ENCODE measurements around the gene CETN3. TPM values are rescaled to one million over a fixed set of nuclear protein-coding genes. Genes with fewer than 3 reads are reported as not detected.

CETN3 gene
- total and polyA plus RNA-seq, 2 experiments from 2014 or later, result 22.1 to 107 TPM

GRCh38 chr5:90418214-90418613, 8.7 kb upstream of the CETN3 start (continued):
- no peak for TF ChIP-seq EZH2phosphoT487 (IDR thresholded peaks at IDR 0.05; ENCODE audit: unreplicated experiment)
- TF ChIP-seq CREB1 (CRISPR knock-in tag; IDR thresholded peaks at IDR 0.05; ENCODE audit: low read depth), result no peak
- no peak for TF ChIP-seq ZNF331 (CRISPR knock-in tag; IDR thresholded peaks at IDR 0.05; ENCODE audit: low read depth)
- no peak for TF ChIP-seq EZH2 (IDR thresholded peaks at IDR 0.05; ENCODE audit: low read depth, unreplicated experiment)
- TF ChIP-seq REST (IDR thresholded peaks at IDR 0.05; ENCODE audit: unreplicated experiment), result no peak
- no peak for TF ChIP-seq JUNB (IDR thresholded peaks at IDR 0.05; ENCODE audit: unreplicated experiment)
- TF ChIP-seq STAT1 (IDR thresholded peaks at IDR 0.05; ENCODE audit: unreplicated experiment), result no peak
- TF ChIP-seq, protein P1, sequence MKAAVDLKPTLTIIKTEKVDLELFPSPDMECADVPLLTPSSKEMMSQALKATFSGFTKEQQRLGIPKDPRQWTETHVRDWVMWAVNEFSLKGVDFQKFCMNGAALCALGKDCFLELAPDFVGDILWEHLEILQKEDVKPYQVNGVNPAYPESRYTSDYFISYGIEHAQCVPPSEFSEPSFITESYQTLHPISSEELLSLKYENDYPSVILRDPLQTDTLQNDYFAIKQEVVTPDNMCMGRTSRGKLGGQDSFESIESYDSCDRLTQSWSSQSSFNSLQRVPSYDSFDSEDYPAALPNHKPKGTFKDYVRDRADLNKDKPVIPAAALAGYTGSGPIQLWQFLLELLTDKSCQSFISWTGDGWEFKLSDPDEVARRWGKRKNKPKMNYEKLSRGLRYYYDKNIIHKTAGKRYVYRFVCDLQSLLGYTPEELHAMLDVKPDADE (IDR thresholded peaks at IDR 0.05), result no peak
- no peak for TF ChIP-seq CTCF (conservative IDR thresholded peaks at IDR 0.05; ENCODE audit: low read depth in 2 of 2)
- no peak for TF ChIP-seq POLR2AphosphoS5 (IDR thresholded peaks at IDR 0.05; ENCODE audit: low read depth)
- no peak for TF ChIP-seq ZNF114 (CRISPR knock-in tag; IDR thresholded peaks at IDR 0.05)

- Mint-ChIP-seq H3K27ac (no peak overlapping the region), H3K4me3 (no peak overlapping the region), H3K4me1 (peaks cover 17% of the 10 kb centered on the region), H3K27me3 (ENCODE audit: insufficient read depth, low read depth, poor library complexity) (peaks cover 2% of the 10 kb centered on the region), H3K9me3 (no peaks in the 10 kb centered on the region), H3K36me3 (ENCODE audit: low read depth) (peaks cover 1% of the 10 kb centered on the region; the same call in 2 of the 3 replicates)
- Histone ChIP-seq H2AFZ (peak overlapping the region; percentile 67; the same call in 1 of the 2 replicates), H3K36me3 (ENCODE audit: insufficient read depth) (no peaks in the 10 kb centered on the region; the same call in 1 of the 2 replicates), H3K4me1 (ENCODE audit: insufficient read depth) (peaks cover 28% of the 10 kb centered on the region), H3K4me2 (peak overlapping the region; percentile 86), H3F3A (replicated peaks; ENCODE audit: low read depth) (no peaks in the 10 kb centered on the region), H3K27ac (ENCODE audit: low read depth) (peak overlapping the region; percentile 91), H3K79me2 (replicated peaks; ENCODE audit: insufficient read depth) (peaks cover 16% of the 10 kb centered on the region; the same call in 1 of the 2 replicates), H3K27me3 (ENCODE audit: insufficient read depth) (no peaks in the 10 kb centered on the region), H3K9me2 (ENCODE audit: insufficient read depth) (no peaks in the 10 kb centered on the region), H3K4me3 (peak overlapping the region; percentile 69), H4K20me1 (replicated peaks; ENCODE audit: insufficient read depth) (no peaks in the 10 kb centered on the region)
- ATAC-seq (no peak), DNase-seq (ENCODE audit: low spot score) (no peak)
- TF ChIP-seq, protein P2, sequence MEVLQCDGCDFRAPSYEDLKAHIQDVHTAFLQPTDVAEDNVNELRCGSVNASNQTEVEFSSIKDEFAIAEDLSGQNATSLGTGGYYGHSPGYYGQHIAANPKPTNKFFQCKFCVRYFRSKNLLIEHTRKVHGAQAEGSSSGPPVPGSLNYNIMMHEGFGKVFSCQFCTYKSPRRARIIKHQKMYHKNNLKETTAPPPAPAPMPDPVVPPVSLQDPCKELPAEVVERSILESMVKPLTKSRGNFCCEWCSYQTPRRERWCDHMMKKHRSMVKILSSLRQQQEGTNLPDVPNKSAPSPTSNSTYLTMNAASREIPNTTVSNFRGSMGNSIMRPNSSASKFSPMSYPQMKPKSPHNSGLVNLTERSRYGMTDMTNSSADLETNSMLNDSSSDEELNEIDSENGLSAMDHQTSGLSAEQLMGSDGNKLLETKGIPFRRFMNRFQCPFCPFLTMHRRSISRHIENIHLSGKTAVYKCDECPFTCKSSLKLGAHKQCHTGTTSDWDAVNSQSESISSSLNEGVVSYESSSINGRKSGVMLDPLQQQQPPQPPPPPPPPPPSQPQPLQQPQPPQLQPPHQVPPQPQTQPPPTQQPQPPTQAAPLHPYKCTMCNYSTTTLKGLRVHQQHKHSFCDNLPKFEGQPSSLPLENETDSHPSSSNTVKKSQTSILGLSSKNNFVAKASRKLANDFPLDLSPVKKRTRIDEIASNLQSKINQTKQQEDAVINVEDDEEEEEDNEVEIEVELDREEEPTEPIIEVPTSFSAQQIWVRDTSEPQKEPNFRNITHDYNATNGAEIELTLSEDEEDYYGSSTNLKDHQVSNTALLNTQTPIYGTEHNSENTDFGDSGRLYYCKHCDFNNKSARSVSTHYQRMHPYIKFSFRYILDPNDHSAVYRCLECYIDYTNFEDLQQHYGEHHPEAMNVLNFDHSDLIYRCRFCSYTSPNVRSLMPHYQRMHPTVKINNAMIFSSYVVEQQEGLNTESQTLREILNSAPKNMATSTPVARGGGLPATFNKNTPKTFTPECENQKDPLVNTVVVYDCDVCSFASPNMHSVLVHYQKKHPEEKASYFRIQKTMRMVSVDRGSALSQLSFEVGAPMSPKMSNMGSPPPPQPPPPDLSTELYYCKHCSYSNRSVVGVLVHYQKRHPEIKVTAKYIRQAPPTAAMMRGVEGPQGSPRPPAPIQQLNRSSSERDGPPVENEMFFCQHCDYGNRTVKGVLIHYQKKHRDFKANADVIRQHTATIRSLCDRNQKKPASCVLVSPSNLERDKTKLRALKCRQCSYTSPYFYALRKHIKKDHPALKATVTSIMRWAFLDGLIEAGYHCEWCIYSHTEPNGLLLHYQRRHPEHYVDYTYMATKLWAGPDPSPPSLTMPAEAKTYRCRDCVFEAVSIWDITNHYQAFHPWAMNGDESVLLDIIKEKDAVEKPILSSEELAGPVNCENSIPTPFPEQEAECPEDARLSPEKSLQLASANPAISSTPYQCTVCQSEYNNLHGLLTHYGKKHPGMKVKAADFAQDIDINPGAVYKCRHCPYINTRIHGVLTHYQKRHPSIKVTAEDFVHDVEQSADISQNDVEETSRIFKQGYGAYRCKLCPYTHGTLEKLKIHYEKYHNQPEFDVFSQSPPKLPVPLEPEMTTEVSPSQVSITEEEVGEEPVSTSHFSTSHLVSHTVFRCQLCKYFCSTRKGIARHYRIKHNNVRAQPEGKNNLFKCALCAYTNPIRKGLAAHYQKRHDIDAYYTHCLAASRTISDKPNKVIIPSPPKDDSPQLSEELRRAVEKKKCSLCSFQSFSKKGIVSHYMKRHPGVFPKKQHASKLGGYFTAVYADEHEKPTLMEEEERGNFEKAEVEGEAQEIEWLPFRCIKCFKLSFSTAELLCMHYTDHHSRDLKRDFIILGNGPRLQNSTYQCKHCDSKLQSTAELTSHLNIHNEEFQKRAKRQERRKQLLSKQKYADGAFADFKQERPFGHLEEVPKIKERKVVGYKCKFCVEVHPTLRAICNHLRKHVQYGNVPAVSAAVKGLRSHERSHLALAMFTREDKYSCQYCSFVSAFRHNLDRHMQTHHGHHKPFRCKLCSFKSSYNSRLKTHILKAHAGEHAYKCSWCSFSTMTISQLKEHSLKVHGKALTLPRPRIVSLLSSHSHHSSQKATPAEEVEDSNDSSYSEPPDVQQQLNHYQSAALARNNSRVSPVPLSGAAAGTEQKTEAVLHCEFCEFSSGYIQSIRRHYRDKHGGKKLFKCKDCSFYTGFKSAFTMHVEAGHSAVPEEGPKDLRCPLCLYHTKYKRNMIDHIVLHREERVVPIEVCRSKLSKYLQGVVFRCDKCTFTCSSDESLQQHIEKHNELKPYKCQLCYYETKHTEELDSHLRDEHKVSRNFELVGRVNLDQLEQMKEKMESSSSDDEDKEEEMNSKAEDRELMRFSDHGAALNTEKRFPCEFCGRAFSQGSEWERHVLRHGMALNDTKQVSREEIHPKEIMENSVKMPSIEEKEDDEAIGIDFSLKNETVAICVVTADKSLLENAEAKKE (CRISPR knock-in tag; IDR thresholded peaks at IDR 0.05), result no peak
Measured at GRCh38 chr5:90410178-90410762, 714 bp upstream of the CETN3 start.

Data from GM23338 (cell line).